GM12891 (cell line): ENCODE measurements around the gene SULT4A1.

ENCODE experiments used
- PAX5 ChIP-seq: IDR thresholded peaks from 2 replicates; pipeline ENCODE4 v1.6.1; 2011; ENCODE audit warnings: low read length, moderate library complexity, mild to moderate bottlenecking; ENCODE audit not compliant: insufficient read depth, severe bottlenecking
- POLR2A ChIP-seq: IDR thresholded peaks from 2 replicates; pipeline ENCODE4 v1.6.1; 2011; ENCODE audit warnings: low read depth, low read length, control low read depth
- POLR2AphosphoS5 ChIP-seq: IDR thresholded peaks from 2 replicates; pipeline ENCODE4 v1.6.1; 2011; ENCODE audit warnings: low read depth, low read length, control low read depth
- SPI1 ChIP-seq: IDR thresholded peaks from 2 replicates; pipeline ENCODE4 v1.6.1; 2011; ENCODE audit warnings: low read depth, low read length, control low read depth
- TAF1 ChIP-seq: IDR thresholded peaks from 2 replicates; pipeline ENCODE4 v1.6.1; 2011; ENCODE audit warnings: low read depth, low read length, control low read depth

DNA sequence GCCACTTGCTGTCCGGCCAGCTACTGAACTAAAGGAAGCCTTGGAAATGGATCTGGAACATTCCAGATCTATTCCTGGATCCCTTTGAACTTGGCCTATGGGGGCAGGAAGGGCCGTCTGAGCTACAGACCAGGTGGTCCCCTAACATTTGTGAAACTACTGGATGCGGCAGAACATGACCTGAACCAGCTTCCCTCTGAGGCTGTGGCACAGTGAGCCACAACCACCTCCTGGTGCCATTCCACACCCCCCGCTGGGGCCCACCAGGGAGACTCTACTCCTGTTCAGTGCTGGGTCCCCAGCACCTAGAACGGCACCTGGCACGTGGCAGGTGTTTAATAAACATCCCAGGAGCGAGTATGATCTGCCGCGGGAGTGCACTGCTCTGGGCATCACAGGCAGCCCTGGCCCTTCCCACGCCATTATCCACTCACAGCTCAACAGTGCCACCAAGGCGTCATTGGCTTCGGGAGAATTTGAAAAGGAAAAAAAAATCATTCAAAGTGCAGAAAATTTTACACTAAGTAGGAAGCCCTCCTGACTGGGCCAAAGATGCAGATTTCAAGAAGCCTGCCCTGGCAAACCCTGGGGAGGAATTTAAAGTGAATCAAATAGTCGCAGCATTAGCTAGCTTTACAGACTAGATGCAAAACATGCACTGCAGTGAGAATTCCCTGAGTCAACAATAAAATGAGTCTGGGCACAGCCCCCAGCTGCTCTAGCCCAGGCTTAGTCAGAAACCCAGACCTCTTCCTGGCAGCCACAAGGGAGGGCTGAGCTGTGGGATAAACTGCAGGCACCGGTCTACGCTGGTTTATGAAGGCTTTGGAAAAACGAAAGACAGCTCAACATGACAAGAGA lies 35.9 kb downstream of the SULT4A1 start:
- no peak for TF ChIP-seq POLR2AphosphoS5
- no peak for TF ChIP-seq POLR2A
- TF ChIP-seq TAF1 = no peak
- TF ChIP-seq SPI1 = no peak
- TF ChIP-seq PAX5 = no peak
